Ovary (tissue), 3 donors: ENCODE measurements around the gene EBF4.

Source experiments
- EP300 ChIP-seq: sonication (generic); formaldehyde crosslinking; IDR thresholded peaks from one replicate; pipeline ENCODE4 v1.6.1; 2017; ENCODE audit warnings: antibody characterized with exemption
- POLR2A ChIP-seq: fragments of 450-650 bp; IDR thresholded peaks from one replicate; pipeline ENCODE4 v1.6.1; 2017; ENCODE audit warnings: antibody characterized with exemption, mild to moderate bottlenecking, moderate library complexity
- TF ChIP-seq, protein P1 (sequence below), 3 donors: fragments of 450-650 bp in 2 of 3; fragments of 200-600 bp in 1 of 3; IDR thresholded peaks; one replicate each; pipeline versions ENCODE4 v1.5.1 to v1.8.0; 2016 to 2022; ENCODE audit warnings: antibody characterized with exemption in 3 of 3, mild to moderate bottlenecking in 1 of 3
- donor health status: DM: no; HTN: no; CAD: no.

DNA sequence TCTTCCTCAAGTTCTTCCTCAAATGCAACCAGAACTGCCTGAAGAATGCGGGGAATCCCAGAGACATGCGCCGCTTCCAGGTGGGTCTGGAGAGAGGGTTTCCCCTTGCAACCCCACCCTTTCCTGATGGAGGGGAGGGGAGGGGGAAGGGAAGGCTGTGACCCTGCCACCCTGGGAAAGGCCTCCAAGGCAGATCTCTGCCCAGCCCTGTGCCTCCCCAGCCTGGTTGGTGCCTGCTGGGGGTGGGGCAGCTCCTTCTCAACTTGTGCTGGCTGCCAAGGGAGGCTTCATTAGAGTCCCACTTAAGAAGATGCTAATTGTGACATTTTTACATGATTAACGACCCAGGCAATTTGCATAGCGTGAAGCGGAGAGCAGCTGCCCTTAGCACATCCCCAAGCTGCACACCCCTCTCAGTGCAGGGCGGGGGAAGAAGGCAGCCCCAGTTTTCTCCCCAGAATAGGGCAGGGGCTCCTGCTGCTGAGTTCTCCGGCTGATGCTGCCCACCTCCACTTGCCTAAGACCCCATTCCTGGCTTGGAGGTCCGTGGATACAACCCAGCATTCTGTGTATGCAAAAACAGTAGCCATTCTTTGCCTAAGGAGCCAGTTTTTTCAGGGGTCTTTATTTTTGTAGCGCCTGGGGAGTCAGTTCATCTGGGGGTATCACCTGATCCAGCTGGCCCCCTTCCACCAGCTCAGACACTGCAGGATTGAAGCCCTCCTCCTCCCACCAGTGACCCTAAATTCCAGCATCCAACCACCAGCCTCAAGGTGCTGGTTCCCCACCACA is 56.2 kb downstream of the EBF4 start:
- TF ChIP-seq, protein P1, sequence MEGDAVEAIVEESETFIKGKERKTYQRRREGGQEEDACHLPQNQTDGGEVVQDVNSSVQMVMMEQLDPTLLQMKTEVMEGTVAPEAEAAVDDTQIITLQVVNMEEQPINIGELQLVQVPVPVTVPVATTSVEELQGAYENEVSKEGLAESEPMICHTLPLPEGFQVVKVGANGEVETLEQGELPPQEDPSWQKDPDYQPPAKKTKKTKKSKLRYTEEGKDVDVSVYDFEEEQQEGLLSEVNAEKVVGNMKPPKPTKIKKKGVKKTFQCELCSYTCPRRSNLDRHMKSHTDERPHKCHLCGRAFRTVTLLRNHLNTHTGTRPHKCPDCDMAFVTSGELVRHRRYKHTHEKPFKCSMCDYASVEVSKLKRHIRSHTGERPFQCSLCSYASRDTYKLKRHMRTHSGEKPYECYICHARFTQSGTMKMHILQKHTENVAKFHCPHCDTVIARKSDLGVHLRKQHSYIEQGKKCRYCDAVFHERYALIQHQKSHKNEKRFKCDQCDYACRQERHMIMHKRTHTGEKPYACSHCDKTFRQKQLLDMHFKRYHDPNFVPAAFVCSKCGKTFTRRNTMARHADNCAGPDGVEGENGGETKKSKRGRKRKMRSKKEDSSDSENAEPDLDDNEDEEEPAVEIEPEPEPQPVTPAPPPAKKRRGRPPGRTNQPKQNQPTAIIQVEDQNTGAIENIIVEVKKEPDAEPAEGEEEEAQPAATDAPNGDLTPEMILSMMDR (IDR thresholded peaks at IDR 0.05): no peak
- TF ChIP-seq POLR2A (no peak), EP300 (no peak)
